SK-N-SH (cell line): Measurements from ENCODE around the gene ENO1. TPM values are rescaled to one million over a fixed set of nuclear protein-coding genes. Genes with fewer than 3 reads are reported as not detected.

Experiments used
- CTCF ChIA-PET: fragments of 300-600, 350-600 bp; formaldehyde crosslinking; extraction: SDS; loops from one replicate; lab custom pipeline; 2021; lab: Yijun Ruan, JAX
- POLR2A ChIA-PET: fragments of 350-600 bp; sonication (Branson Sonifier 250); formaldehyde crosslinking; extraction: SDS; loops from one replicate; lab custom pipeline; 2020; ENCODE audit warnings: antibody characterized with exemption, inconsistent platforms; lab: Yijun Ruan, JAX
- DNase-seq: peaks from one replicate; pipeline ENCODE4 v3.0.0; 2012
- H2AFZ ChIP-seq: fragments of 200-600 bp; sonication (generic); 2 replicates; pipeline ENCODE4 v1.8.1; 2016; ENCODE audit warnings: antibody characterized with exemption, mild to moderate bottlenecking, low read depth
- H3F3A ChIP-seq: fragments of 200-600 bp; sonication (generic); replicated peaks from 2 replicates; pipeline ENCODE3; 2016; ENCODE audit warnings: antibody characterized with exemption, mild to moderate bottlenecking; ENCODE audit not compliant: insufficient read depth
- H3K27ac ChIP-seq, 2 experiments: fragments of 200-500 bp in 1 of 2; fragments of 200-600 bp in 1 of 2; sonication (Bioruptor generic) in 1 of 2; sonication (generic), shearing (Covaris generic) in 1 of 2; 2 replicates each; pipeline versions ENCODE4 v1.5.1 to v1.6.1; 2014 to 2016; ENCODE audit warnings: low read depth in 2 of 2, inconsistent platforms in 1 of 2, low read length in 1 of 2, mild to moderate bottlenecking in 1 of 2, mixed read lengths in 1 of 2
- H3K27me3 ChIP-seq: fragments of 200-600 bp; sonication (generic), shearing (Covaris generic); 2 replicates; pipeline ENCODE4 v1.6.1; 2016; ENCODE audit warnings: mixed run types; ENCODE audit not compliant: insufficient read depth
- H3K36me3 ChIP-seq, 2 experiments: fragments of 200-500 bp in 1 of 2; fragments of 200-600 bp in 1 of 2; sonication (Bioruptor generic) in 1 of 2; sonication (generic) in 1 of 2; replicated peaks in 1 of 2; 2 replicates each; pipeline versions ENCODE3 to v1.5.1; 2014 to 2016; ENCODE audit warnings: low read length in 1 of 2, mild to moderate bottlenecking in 1 of 2; ENCODE audit not compliant: insufficient read depth in 2 of 2, control insufficient read depth in 1 of 2
- H3K4me1 ChIP-seq, 2 experiments: fragments of 200-500 bp in 1 of 2; fragments of 200-600 bp in 1 of 2; sonication (Bioruptor generic) in 1 of 2; sonication (generic), shearing (Covaris generic) in 1 of 2; 2 replicates each; pipeline versions ENCODE4 v1.5.1 to v1.6.1; 2014 to 2016; ENCODE audit warnings: low read depth in 1 of 2, low read length in 1 of 2, mixed run types in 1 of 2; ENCODE audit not compliant: insufficient read depth in 2 of 2, control insufficient read depth in 1 of 2
- H3K4me2 ChIP-seq: fragments of 200-600 bp; sonication (generic), shearing (Covaris generic); 2 replicates; pipeline ENCODE4 v1.6.1; 2017; ENCODE audit warnings: mixed run types
- H3K4me3 ChIP-seq, 2 experiments: fragments of 200-500 bp in 1 of 2; fragments of 200-600 bp in 1 of 2; sonication (Bioruptor generic) in 1 of 2; sonication (generic), shearing (Covaris generic) in 1 of 2; 2 replicates each; pipeline versions ENCODE4 v1.5.1 to v1.8.1; 2014 to 2016; ENCODE audit warnings: low read depth in 2 of 2, inconsistent platforms in 1 of 2, low read length in 1 of 2, mild to moderate bottlenecking in 1 of 2, mixed read lengths in 1 of 2, moderate library complexity in 1 of 2
- H3K79me2 ChIP-seq: fragments of 200-600 bp; sonication (generic); 2 replicates; pipeline ENCODE4 v1.8.1; 2017; ENCODE audit warnings: mild to moderate bottlenecking; ENCODE audit not compliant: insufficient read depth
- H3K9ac ChIP-seq: fragments of 200-600 bp; sonication (generic); 2 replicates; pipeline ENCODE4 v1.6.1; 2017; ENCODE audit warnings: mixed run types
- H3K9me2 ChIP-seq: fragments of 200-600 bp; sonication (generic); 2 replicates; pipeline ENCODE4 v1.6.1; 2017; ENCODE audit warnings: mixed run types
- H3K9me3 ChIP-seq: fragments of 200-600 bp; sonication (generic); 2 replicates; pipeline ENCODE4 v1.6.1; 2017; ENCODE audit warnings: mixed run types, mild to moderate bottlenecking, moderate library complexity
- H4K20me1 ChIP-seq: fragments of 200-600 bp; sonication (generic); 2 replicates; pipeline ENCODE4 v1.6.1; 2017; ENCODE audit warnings: mild to moderate bottlenecking, mixed run types; ENCODE audit not compliant: insufficient read depth
- CHD2 ChIP-seq: fragments of 150-350 bp; IDR thresholded peaks from 2 replicates; pipeline ENCODE4 v1.6.1; 2018; ENCODE audit warnings: low read length; ENCODE audit not compliant: partially characterized antibody
- FOSL2 ChIP-seq: IDR thresholded peaks from 2 replicates; pipeline ENCODE4 v1.4.0; 2012; ENCODE audit warnings: low read depth, mild to moderate bottlenecking, moderate library complexity, borderline replicate concordance
- FOXM1 ChIP-seq: IDR thresholded peaks from 2 replicates; pipeline ENCODE4 v1.4.0; 2012; ENCODE audit warnings: low read depth, mild to moderate bottlenecking
- GABPA ChIP-seq: IDR thresholded peaks from 2 replicates; pipeline ENCODE4 v1.4.0; 2012; ENCODE audit warnings: low read depth, mild to moderate bottlenecking
- GATA2 ChIP-seq: sonication (generic); formaldehyde crosslinking; IDR thresholded peaks from 2 replicates; pipeline ENCODE4 v1.5.0; 2020; ENCODE audit warnings: mild to moderate bottlenecking, missing genetic modification reagents
- JUND ChIP-seq: IDR thresholded peaks from 2 replicates; pipeline ENCODE4 v1.4.0; 2012
- MEF2A ChIP-seq: IDR thresholded peaks from 2 replicates; pipeline ENCODE4 v1.4.0; 2012; ENCODE audit warnings: low read depth, borderline replicate concordance
- MXI1 ChIP-seq: IDR thresholded peaks from 2 replicates; pipeline ENCODE4 v1.6.1; 2012; ENCODE audit warnings: mild to moderate bottlenecking, low read depth, low read length, improper control_type of control experiment
- NFIC ChIP-seq: IDR thresholded peaks from 2 replicates; pipeline ENCODE4 v1.4.0; 2012; ENCODE audit warnings: borderline replicate concordance
- NRF1 ChIP-seq: IDR thresholded peaks from 2 replicates; pipeline ENCODE4 v1.6.1; 2012; ENCODE audit warnings: low read depth, mild to moderate bottlenecking, low read length
- RAD21 ChIP-seq: IDR thresholded peaks from 2 replicates; pipeline ENCODE4 v1.6.1; 2012; ENCODE audit warnings: mild to moderate bottlenecking, low read length
- RCOR1 ChIP-seq: fragments of 150-350 bp; IDR thresholded peaks from 2 replicates; pipeline ENCODE4 v1.6.1; 2017; ENCODE audit warnings: antibody characterized with exemption, low read length
- RFX5 ChIP-seq: IDR thresholded peaks from 2 replicates; pipeline ENCODE4 v1.6.1; 2012; ENCODE audit warnings: mild to moderate bottlenecking, improper control_type of control experiment, low read length
- RXRA ChIP-seq: IDR thresholded peaks from 2 replicates; pipeline ENCODE4 v1.4.0; 2012; ENCODE audit warnings: low read depth, mild to moderate bottlenecking, borderline replicate concordance
- SIN3A ChIP-seq: IDR thresholded peaks from 2 replicates; pipeline ENCODE4 v1.6.1; 2012; ENCODE audit warnings: low read depth, mild to moderate bottlenecking, low read length, moderate library complexity, borderline replicate concordance
- SMC3 ChIP-seq: IDR thresholded peaks from 2 replicates; pipeline ENCODE4 v1.6.1; 2012; ENCODE audit warnings: low read depth, low read length, improper control_type of control experiment
- TAF1 ChIP-seq: IDR thresholded peaks from 2 replicates; pipeline ENCODE4 v1.6.1; 2012; ENCODE audit warnings: low read depth, mild to moderate bottlenecking, low read length, moderate library complexity, borderline replicate concordance
- TCF12 ChIP-seq: IDR thresholded peaks from 2 replicates; pipeline ENCODE4 v1.4.0; 2012
- YY1 ChIP-seq: IDR thresholded peaks from 2 replicates; pipeline ENCODE4 v1.4.0; 2012; ENCODE audit warnings: low read depth, mild to moderate bottlenecking
- WGBS: methylation state at CpG from one replicate; pipeline ENCODE4 v1.1.6; 2017; ENCODE audit warnings: low lambda C conversion rate; 5-methylcytosine and 5-hydroxymethylcytosine counted together
- polyA plus RNA-seq, 3 experiments: library from polyadenylated mRNA; depleted of rRNA; stranded (reverse); fragments of >200 nt; gene quantifications; 2 replicates each; pipeline ENCODE4 v1.2.3, GENCODE V29; 2012
- TF ChIP-seq, protein P1 (sequence below): IDR thresholded peaks from 2 replicates; pipeline ENCODE4 v1.4.0; 2012; ENCODE audit warnings: low read depth
- TF ChIP-seq, protein P2 (sequence below): fragments of 150-350 bp; IDR thresholded peaks from 2 replicates; pipeline ENCODE4 v1.6.1; 2017; ENCODE audit warnings: antibody characterized with exemption, low read length, low read depth, borderline replicate concordance
- TF ChIP-seq, protein P3 (sequence below): IDR thresholded peaks from 2 replicates; pipeline ENCODE4; 2012
- TF ChIP-seq, protein P4 (sequence below): fragments of 200-600 bp; sonication (generic); IDR thresholded peaks from 2 replicates; pipeline ENCODE4 v1.6.1; 2017; ENCODE audit warnings: antibody characterized with exemption, mild to moderate bottlenecking, moderate library complexity

ENO1 gene
- polyA plus RNA-seq, 1 of the 3 experiments (the other 2 are of a cell fraction): 1,599 TPM

DNA sequence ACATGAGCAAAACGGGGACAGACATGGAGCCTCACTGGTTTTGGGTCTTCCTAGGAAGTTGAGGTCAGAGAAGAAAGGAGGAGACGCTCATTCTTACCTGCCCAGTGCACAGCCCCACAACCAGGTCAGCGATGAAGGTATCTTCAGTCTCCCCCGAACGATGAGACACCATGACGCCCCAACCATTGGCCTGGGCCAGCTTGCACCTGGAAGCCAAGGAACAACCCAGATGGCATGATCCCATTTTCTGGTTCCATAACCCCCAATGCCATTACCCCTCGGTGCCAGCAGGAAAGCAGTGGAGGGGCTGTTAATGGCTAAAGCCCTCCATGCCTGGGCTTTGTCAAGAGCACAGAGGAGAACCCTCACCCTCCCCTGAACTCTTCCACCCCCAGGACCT, 15.3 kb downstream of the ENO1 start:
- no peak overlapping the region for H3K4me2 ChIP-seq
- CTCF ChIA-PET: interaction anchor here (0.5 to 10.9 kb wide), 18 partner anchors 8 to 372 kb away, joined by 3 to 107 read pairs (median 4); partner anchors contain the start of gene ENO1
- no peaks in the 10 kb centered on the region for H3K9me2 ChIP-seq
- peaks cover 47% of the 10 kb centered on the region for H3K79me2 ChIP-seq
- no peak overlapping the region; a peak in 1 of 4 replicates for H3K27ac ChIP-seq
- H2AFZ ChIP-seq: no peak overlapping the region
- no peak overlapping the region for H3K9ac ChIP-seq
- POLR2A ChIA-PET: interaction anchor here (0.6 kb wide), 1 partner anchor 16 kb away, joined by 3 read pairs; no protein-coding TSS in a partner anchor
- no peak for DNase-seq
- peaks cover 91% of the 10 kb centered on the region for H4K20me1 ChIP-seq
- no peaks in the 10 kb centered on the region for H3K9me3 ChIP-seq
- H3F3A ChIP-seq: peaks cover 96% of the 10 kb centered on the region
- 96% methylated on average over 4 of the region's 7 CpGs for WGBS
- peaks cover 70 to 83% of the 10 kb centered on the region in 2 experiments for H3K36me3 ChIP-seq
- H3K4me1 ChIP-seq: no peaks in the 10 kb centered on the region; a peak in 1 of 4 replicates
- no peak overlapping the region for H3K4me3 ChIP-seq
- H3K27me3 ChIP-seq: no peaks in the 10 kb centered on the region
- TF ChIP-seq RAD21 (no peak), MEF2A (no peak), RFX5 (no peak), NFIC (no peak), JUND (no peak), FOSL2 (no peak)
- TF ChIP-seq, protein P1, sequence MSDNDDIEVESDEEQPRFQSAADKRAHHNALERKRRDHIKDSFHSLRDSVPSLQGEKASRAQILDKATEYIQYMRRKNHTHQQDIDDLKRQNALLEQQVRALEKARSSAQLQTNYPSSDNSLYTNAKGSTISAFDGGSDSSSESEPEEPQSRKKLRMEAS: no peak
- TF ChIP-seq, all 33 proteins: peak for 0

DNA sequence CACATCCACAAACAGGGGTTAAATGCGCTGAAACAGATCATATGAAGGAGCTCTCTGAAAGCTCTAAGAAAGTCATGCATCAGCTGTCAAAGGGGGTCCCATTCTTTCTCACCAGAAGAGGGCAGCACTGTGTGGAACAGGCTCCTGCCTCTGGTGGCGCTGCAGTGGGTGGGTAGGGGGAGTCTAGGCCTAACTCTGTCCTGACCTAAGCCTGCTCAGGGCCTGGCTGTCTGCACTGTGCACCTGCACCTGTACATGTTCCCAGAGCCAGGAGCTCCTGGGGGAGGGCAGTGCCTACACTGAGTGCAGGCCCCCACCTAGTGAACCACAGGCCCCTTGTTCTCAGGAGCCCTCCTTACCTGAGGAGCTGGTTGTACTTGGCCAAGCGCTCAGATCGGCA, 16.0 kb downstream of the ENO1 start:
- POLR2A ChIA-PET: interaction anchor here (0.6 to 1.1 kb wide), 3 partner anchors 15 to 145 kb away, joined by 3 to 4 read pairs (median 3); no protein-coding TSS in a partner anchor
- 88% methylated on average over 3 of the region's 4 CpGs for WGBS
- H3K27ac ChIP-seq: peak overlapping the region; percentile 2 to 11; a peak in 1 of 4 replicates
- TF ChIP-seq FOSL2 (no peak), NFIC (no peak), SMC3 (0 out of 2 replicates have a peak, but pooled peaks have one; percentile 13), GATA2 (CRISPR knock-in tag) (no peak), SIN3A (no peak), MEF2A (no peak), TCF12 (no peak), JUND (no peak), FOXM1 (no peak), RCOR1 (no peak), TAF1 (no peak), RXRA (no peak), YY1 (no peak), MXI1 (no peak), RAD21 (peak; percentile 19), CHD2 (no peak), GABPA (no peak), NRF1 (no peak)
- TF ChIP-seq, protein P2, sequence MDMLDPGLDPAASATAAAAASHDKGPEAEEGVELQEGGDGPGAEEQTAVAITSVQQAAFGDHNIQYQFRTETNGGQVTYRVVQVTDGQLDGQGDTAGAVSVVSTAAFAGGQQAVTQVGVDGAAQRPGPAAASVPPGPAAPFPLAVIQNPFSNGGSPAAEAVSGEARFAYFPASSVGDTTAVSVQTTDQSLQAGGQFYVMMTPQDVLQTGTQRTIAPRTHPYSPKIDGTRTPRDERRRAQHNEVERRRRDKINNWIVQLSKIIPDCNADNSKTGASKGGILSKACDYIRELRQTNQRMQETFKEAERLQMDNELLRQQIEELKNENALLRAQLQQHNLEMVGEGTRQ: no peak
- TF ChIP-seq, protein P1: no peak
- TF ChIP-seq, protein P3, sequence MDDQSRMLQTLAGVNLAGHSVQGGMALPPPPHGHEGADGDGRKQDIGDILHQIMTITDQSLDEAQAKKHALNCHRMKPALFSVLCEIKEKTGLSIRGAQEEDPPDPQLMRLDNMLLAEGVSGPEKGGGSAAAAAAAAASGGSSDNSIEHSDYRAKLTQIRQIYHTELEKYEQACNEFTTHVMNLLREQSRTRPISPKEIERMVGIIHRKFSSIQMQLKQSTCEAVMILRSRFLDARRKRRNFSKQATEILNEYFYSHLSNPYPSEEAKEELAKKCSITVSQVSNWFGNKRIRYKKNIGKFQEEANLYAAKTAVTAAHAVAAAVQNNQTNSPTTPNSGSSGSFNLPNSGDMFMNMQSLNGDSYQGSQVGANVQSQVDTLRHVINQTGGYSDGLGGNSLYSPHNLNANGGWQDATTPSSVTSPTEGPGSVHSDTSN: no peak
- TF ChIP-seq, protein P4, sequence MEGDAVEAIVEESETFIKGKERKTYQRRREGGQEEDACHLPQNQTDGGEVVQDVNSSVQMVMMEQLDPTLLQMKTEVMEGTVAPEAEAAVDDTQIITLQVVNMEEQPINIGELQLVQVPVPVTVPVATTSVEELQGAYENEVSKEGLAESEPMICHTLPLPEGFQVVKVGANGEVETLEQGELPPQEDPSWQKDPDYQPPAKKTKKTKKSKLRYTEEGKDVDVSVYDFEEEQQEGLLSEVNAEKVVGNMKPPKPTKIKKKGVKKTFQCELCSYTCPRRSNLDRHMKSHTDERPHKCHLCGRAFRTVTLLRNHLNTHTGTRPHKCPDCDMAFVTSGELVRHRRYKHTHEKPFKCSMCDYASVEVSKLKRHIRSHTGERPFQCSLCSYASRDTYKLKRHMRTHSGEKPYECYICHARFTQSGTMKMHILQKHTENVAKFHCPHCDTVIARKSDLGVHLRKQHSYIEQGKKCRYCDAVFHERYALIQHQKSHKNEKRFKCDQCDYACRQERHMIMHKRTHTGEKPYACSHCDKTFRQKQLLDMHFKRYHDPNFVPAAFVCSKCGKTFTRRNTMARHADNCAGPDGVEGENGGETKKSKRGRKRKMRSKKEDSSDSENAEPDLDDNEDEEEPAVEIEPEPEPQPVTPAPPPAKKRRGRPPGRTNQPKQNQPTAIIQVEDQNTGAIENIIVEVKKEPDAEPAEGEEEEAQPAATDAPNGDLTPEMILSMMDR: peak; percentile 67

More for the DNA sequence above, 16.0 kb downstream of the ENO1 start:
- H3K36me3 ChIP-seq: peaks cover 64 to 81% of the 10 kb centered on the region in 2 experiments
- H3K79me2 ChIP-seq: peaks cover 41% of the 10 kb centered on the region; the same call in 1 of the 2 replicates
- H3K9ac ChIP-seq: no peak overlapping the region
- CTCF ChIA-PET: interaction anchor here (0.5 to 10.9 kb wide), 26 partner anchors 8 to 373 kb away, joined by 3 to 107 read pairs (median 4); partner anchors contain the start of gene ENO1
- no peak overlapping the region for H3K4me2 ChIP-seq
- no peaks in the 10 kb centered on the region; a peak in 1 of 4 replicates for H3K4me1 ChIP-seq
- H3F3A ChIP-seq: peaks cover 96% of the 10 kb centered on the region
- peaks cover 85% of the 10 kb centered on the region for H4K20me1 ChIP-seq
- DNase-seq: peak; percentile 63
- H3K27me3 ChIP-seq: no peaks in the 10 kb centered on the region
- no peaks in the 10 kb centered on the region for H3K9me2 ChIP-seq
- no peaks in the 10 kb centered on the region for H3K9me3 ChIP-seq
- no peak overlapping the region for H2AFZ ChIP-seq
- H3K4me3 ChIP-seq: no peak overlapping the region; a peak in 1 of 4 replicates
